GM13977 (cell line): ENCODE data around the gene RSF1.

Experiments used
- DNase-seq: peaks from one replicate; pipeline ENCODE4 v3.0.0; 2012; ENCODE audit warnings: low spot score
- in situ Hi-C: fragments of 300-500 bp; cut with MboI; formaldehyde crosslinking; loops from one replicate; pipeline ENCODE4 v1.12.0; 2022; ENCODE audit warnings: low sequenced_read_pairs, low pct_unique_long_range_greater_than_20kb, mixed read lengths, inconsistent platforms; ENCODE audit not compliant: unreplicated experiment
- TF ChIP-seq, protein P1 (sequence below): IDR thresholded peaks from 2 replicates; pipeline ENCODE4 v1.5.1; 2012; ENCODE audit warnings: mild to moderate bottlenecking, control low read depth; ENCODE audit not compliant: insufficient read depth; ENCODE audit errors: extremely low read depth, missing control alignments

Gene RSF1

GRCh38 chr11:77789061-77789730, 31.3 kb downstream of the RSF1 start:
- TF ChIP-seq, protein P1, sequence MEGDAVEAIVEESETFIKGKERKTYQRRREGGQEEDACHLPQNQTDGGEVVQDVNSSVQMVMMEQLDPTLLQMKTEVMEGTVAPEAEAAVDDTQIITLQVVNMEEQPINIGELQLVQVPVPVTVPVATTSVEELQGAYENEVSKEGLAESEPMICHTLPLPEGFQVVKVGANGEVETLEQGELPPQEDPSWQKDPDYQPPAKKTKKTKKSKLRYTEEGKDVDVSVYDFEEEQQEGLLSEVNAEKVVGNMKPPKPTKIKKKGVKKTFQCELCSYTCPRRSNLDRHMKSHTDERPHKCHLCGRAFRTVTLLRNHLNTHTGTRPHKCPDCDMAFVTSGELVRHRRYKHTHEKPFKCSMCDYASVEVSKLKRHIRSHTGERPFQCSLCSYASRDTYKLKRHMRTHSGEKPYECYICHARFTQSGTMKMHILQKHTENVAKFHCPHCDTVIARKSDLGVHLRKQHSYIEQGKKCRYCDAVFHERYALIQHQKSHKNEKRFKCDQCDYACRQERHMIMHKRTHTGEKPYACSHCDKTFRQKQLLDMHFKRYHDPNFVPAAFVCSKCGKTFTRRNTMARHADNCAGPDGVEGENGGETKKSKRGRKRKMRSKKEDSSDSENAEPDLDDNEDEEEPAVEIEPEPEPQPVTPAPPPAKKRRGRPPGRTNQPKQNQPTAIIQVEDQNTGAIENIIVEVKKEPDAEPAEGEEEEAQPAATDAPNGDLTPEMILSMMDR: no peak
- in situ Hi-C loops: no loop called here
- no peak for DNase-seq

- no peak for DNase-seq
- in situ Hi-C loops: no loop called here
- TF ChIP-seq, protein P1: no peak
Measured at GRCh38 chr11:77784572-77784971, 36.0 kb downstream of the RSF1 start.

GRCh38 chr11:77783025-77783424, 37.5 kb downstream of the RSF1 start:
- TF ChIP-seq, protein P1: no peak
- no peak for DNase-seq
- in situ Hi-C loops: no loop called here

DNA sequence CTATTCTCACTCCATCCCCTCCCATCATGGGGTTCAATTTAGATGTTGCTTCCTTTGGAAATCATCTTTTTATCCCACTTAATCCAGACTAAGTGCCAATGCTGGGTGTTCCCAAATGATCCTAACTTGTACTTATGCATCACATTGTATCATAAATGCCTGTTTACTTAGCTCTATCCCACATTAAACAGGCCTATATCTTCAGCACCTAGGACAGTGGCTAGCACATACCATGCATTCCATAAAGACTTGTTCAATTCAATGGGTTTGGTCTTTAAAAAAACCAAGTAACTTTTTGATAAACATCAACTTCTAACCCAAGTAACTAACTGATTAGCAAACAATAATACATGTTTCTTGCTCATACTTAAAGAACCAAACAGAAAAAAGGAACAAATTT, 40.6 kb downstream of the RSF1 start:
- in situ Hi-C loops: no loop called here
- TF ChIP-seq, protein P1: no peak
- no peak for DNase-seq

- in situ Hi-C loops: no loop called here
- no peak for DNase-seq
- TF ChIP-seq, protein P1: no peak
Measured at GRCh38 chr11:77778549-77778948, 42.0 kb downstream of the RSF1 start.

DNA sequence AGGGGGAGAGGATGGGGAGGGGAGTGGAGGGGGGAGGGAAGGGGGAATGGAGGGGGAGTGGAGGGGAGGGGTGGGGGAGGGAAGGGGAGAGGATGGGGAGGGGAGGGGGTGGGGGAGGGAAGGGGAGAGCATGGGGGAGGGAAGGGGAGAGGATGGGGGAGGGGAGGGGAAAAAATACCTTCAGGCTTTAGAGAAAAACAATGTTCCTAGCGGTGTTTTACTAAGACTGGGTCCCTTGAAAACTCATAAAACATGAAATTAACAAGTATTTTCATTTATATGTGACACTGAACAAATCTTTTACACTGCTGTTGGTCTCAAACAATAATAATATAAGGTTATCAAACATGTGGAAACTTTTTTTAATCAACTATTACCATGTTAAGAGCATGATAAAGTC, 42.4 kb downstream of the RSF1 start:
- DNase-seq: no peak
- TF ChIP-seq, protein P1: no peak
- in situ Hi-C loops: no loop called here
